H1 (cell line): ENCODE results near the gene PRSS8. TPM values are rescaled to one million over a fixed set of nuclear protein-coding genes. Genes with fewer than 3 reads are reported as not detected.

Experiments used
- CTCF ChIA-PET: fragments of 300-600 bp; sonication (Branson Sonifier 250); formaldehyde crosslinking; loops from one replicate; lab custom pipeline; 2021; ENCODE audit not compliant: partially characterized antibody; lab: Charles Lee
- POLR2A ChIA-PET: fragments of 300-600 bp; sonication (Branson Sonifier 250); formaldehyde crosslinking; loops from one replicate; lab custom pipeline; 2021; ENCODE audit warnings: inconsistent platforms; ENCODE audit not compliant: partially characterized antibody; lab: Charles Lee
- DNase-seq, 2 experiments: peaks; one replicate each; pipeline versions ENCODE4 v3.0.0 to v3.0.0-alpha.2; 2010 to 2022; ENCODE audit warnings: low spot score in 2 of 2, low read depth in 1 of 2, mixed read lengths in 1 of 2
- FAIRE-seq: peaks from 2 replicates; lab custom pipeline; 2011; peaks lifted over from hg19 to GRCh38; lab: Jason Lieb, UNC
- H2AFZ ChIP-seq: 2 replicates; pipeline ENCODE4 v1.8.1; 2012; ENCODE audit warnings: low read length, inconsistent platforms
- H2AK5ac ChIP-seq: 2 replicates; pipeline ENCODE4 v1.6.1; 2013; ENCODE audit warnings: low read depth, low read length
- H2BK120ac ChIP-seq: replicated peaks from 2 replicates; pipeline ENCODE3; 2013; ENCODE audit warnings: low read depth, low read length, inconsistent platforms
- H2BK12ac ChIP-seq: 2 replicates; pipeline ENCODE4 v1.6.1; 2013; ENCODE audit warnings: low read depth, low read length
- H2BK15ac ChIP-seq: 2 replicates; pipeline ENCODE4 v1.6.1; 2013; ENCODE audit warnings: low read length
- H2BK20ac ChIP-seq: 2 replicates; pipeline ENCODE4 v1.6.1; 2013; ENCODE audit warnings: low read length
- H2BK5ac ChIP-seq: 2 replicates; pipeline ENCODE4 v1.6.1; 2013; ENCODE audit warnings: low read depth, low read length
- H3K14ac ChIP-seq: 2 replicates; pipeline ENCODE4 v1.6.1; 2013; ENCODE audit warnings: inconsistent platforms; ENCODE audit not compliant: insufficient read length
- H3K18ac ChIP-seq: 2 replicates; pipeline ENCODE4 v1.6.1; 2013; ENCODE audit warnings: low read length; ENCODE audit errors: extremely low read depth
- H3K23ac ChIP-seq: 2 replicates; pipeline ENCODE4 v1.6.1; 2013; ENCODE audit warnings: inconsistent platforms; ENCODE audit not compliant: insufficient read length
- H3K23me2 ChIP-seq: 2 replicates; pipeline ENCODE4 v1.6.1; 2013; ENCODE audit warnings: low read depth, low read length
- H3K27ac ChIP-seq: 2 replicates; pipeline ENCODE4 v1.6.1; 2011; ENCODE audit warnings: low read depth, low read length, inconsistent platforms
- H3K27me3 ChIP-seq, 4 experiments: replicated peaks in 1 of 4; 1 replicate in 1 of 4; 2 replicates in 3 of 4; pipeline versions ENCODE4 v1.6.1 to v1.8.1; 2011 to 2013; ENCODE audit warnings: low read length in 3 of 4, mild to moderate bottlenecking in 3 of 4, inconsistent platforms in 2 of 4, mixed read lengths in 2 of 4, moderate library complexity in 1 of 4; ENCODE audit not compliant: control insufficient read depth in 3 of 4, insufficient read depth in 3 of 4; ENCODE audit errors: extremely low read depth in 1 of 4
- H3K36me3 ChIP-seq, 4 experiments: 2 replicates each; pipeline versions ENCODE4 v1.6.1 to v1.8.1; 2011 to 2013; ENCODE audit warnings: mild to moderate bottlenecking in 4 of 4, low read length in 3 of 4, moderate library complexity in 2 of 4, control low read depth in 1 of 4, inconsistent platforms in 1 of 4; ENCODE audit not compliant: insufficient read depth in 4 of 4, control insufficient read depth in 2 of 4
- H3K4ac ChIP-seq: replicated peaks from 2 replicates; pipeline ENCODE3; 2013; ENCODE audit warnings: low read length, low read depth, mixed read lengths, inconsistent platforms; ENCODE audit not compliant: insufficient read length
- H3K4me1 ChIP-seq, 4 experiments: replicated peaks in 1 of 4; 1 replicate in 1 of 4; 2 replicates in 3 of 4; pipeline versions ENCODE4 v1.6.1 to v1.8.1; 2011 to 2013; ENCODE audit warnings: low read length in 3 of 4, inconsistent platforms in 2 of 4, mixed read lengths in 1 of 4; ENCODE audit not compliant: insufficient read depth in 4 of 4, control insufficient read depth in 3 of 4
- H3K4me2 ChIP-seq, 2 experiments: 2 replicates each; pipeline versions ENCODE4 v1.6.1 to v1.8.1; 2011 to 2013; ENCODE audit warnings: low read depth in 2 of 2, low read length in 2 of 2, control low read depth in 1 of 2, inconsistent platforms in 1 of 2, mild to moderate bottlenecking in 1 of 2; ENCODE audit not compliant: insufficient read depth in 1 of 2
- H3K4me3 ChIP-seq, 4 experiments: fragments of 200-600, 300-600 bp in 1 of 4; sonication (generic), shearing (Covaris generic), sonication (Bioruptor Twin) in 1 of 4; 2 replicates each; pipeline versions ENCODE4 v1.5.1 to v1.8.1; 2011 to 2016; ENCODE audit warnings: low read length in 4 of 4, low read depth in 3 of 4, control low read depth in 2 of 4, inconsistent platforms in 2 of 4, mild to moderate bottlenecking in 2 of 4, mixed read lengths in 1 of 4, moderate library complexity in 1 of 4; ENCODE audit not compliant: insufficient read depth in 2 of 4; ENCODE audit errors: extremely low read depth in 1 of 4
- H3K56ac ChIP-seq: replicated peaks from 2 replicates; pipeline ENCODE3; 2013; ENCODE audit warnings: low read depth, mild to moderate bottlenecking, mixed read lengths, low read length, inconsistent platforms; ENCODE audit not compliant: insufficient read length
- H3K79me1 ChIP-seq: 2 replicates; pipeline ENCODE4 v1.6.1; 2013; ENCODE audit warnings: low read depth, low read length, control low read depth
- H3K79me2 ChIP-seq, 2 experiments: 2 replicates each; pipeline versions ENCODE4 v1.6.1 to v1.8.1; 2012 to 2013; ENCODE audit warnings: low read length in 2 of 2, mild to moderate bottlenecking in 2 of 2, inconsistent platforms in 1 of 2; ENCODE audit not compliant: insufficient read depth in 2 of 2, control insufficient read depth in 1 of 2
- H3K9ac ChIP-seq, 4 experiments: replicated peaks in 1 of 4; 1 replicate in 1 of 4; 2 replicates in 3 of 4; pipeline versions ENCODE4 v1.6.1 to v1.8.1; 2011 to 2013; ENCODE audit warnings: low read depth in 3 of 4, low read length in 3 of 4, control low read depth in 2 of 4, mild to moderate bottlenecking in 2 of 4, moderate library complexity in 2 of 4, inconsistent platforms in 1 of 4; ENCODE audit errors: extremely low read depth in 1 of 4
- H3K9me3 ChIP-seq, 2 experiments: 2 replicates each; pipeline versions ENCODE4 v1.6.1 to v1.8.1; 2012 to 2013; ENCODE audit warnings: mild to moderate bottlenecking in 2 of 2, moderate library complexity in 2 of 2, control low read depth in 1 of 2, inconsistent platforms in 1 of 2, low read depth in 1 of 2, low read length in 1 of 2, mixed read lengths in 1 of 2; ENCODE audit not compliant: insufficient read depth in 2 of 2
- H4K20me1 ChIP-seq, 2 experiments: replicated peaks in 1 of 2; 2 replicates each; pipeline versions ENCODE3 to v1.8.1; 2011 to 2013; ENCODE audit warnings: inconsistent platforms in 2 of 2, low read length in 2 of 2, mild to moderate bottlenecking in 1 of 2; ENCODE audit not compliant: insufficient read depth in 2 of 2, control insufficient read depth in 1 of 2
- H4K5ac ChIP-seq: 2 replicates; pipeline ENCODE4 v1.6.1; 2013; ENCODE audit warnings: low read length, low read depth, mixed read lengths, inconsistent platforms; ENCODE audit not compliant: insufficient read length
- H4K8ac ChIP-seq: 2 replicates; pipeline ENCODE4 v1.8.0; 2013; ENCODE audit warnings: mild to moderate bottlenecking, moderate library complexity, low read length, inconsistent platforms; ENCODE audit not compliant: insufficient read depth; ENCODE audit errors: extremely low read depth
- H4K91ac ChIP-seq: replicated peaks from 2 replicates; pipeline ENCODE3; 2013; ENCODE audit warnings: low read length, mixed read lengths, inconsistent platforms; ENCODE audit not compliant: insufficient read length
- BACH1 ChIP-seq: IDR thresholded peaks from 2 replicates; pipeline ENCODE4 v1.6.1; 2012; ENCODE audit warnings: low read length, improper control_type of control experiment
- HDAC2 ChIP-seq, 2 experiments: fragments of 300-600 bp in 1 of 2; sonication (generic) in 1 of 2; IDR thresholded peaks; 2 replicates each; pipeline ENCODE4 v1.6.1; 2011 to 2012; ENCODE audit warnings: low read depth in 2 of 2, low read length in 2 of 2, mild to moderate bottlenecking in 2 of 2, moderate library complexity in 2 of 2, borderline replicate concordance in 1 of 2, inconsistent platforms in 1 of 2
- POLR2A ChIP-seq, 2 experiments: IDR thresholded peaks; 1 replicate in 1 of 2; 2 replicates in 1 of 2; pipeline ENCODE4 v1.6.1; 2011; ENCODE audit warnings: low read depth in 2 of 2, low read length in 2 of 2, mild to moderate bottlenecking in 2 of 2; ENCODE audit errors: control extremely low read depth in 1 of 2
- POLR2AphosphoS5 ChIP-seq: IDR thresholded peaks from 2 replicates; pipeline ENCODE4 v1.6.1; 2011; ENCODE audit warnings: low read depth, low read length
- RXRA ChIP-seq: IDR thresholded peaks from 2 replicates; pipeline ENCODE4 v1.6.1; 2011; ENCODE audit warnings: low read depth, mild to moderate bottlenecking, low read length, moderate library complexity; ENCODE audit not compliant: insufficient read depth
- SIRT6 ChIP-seq: IDR thresholded peaks from one replicate; pipeline ENCODE4 v1.7.1; 2012; ENCODE audit warnings: low read length, inconsistent platforms
- SP1 ChIP-seq: IDR thresholded peaks from 2 replicates; pipeline ENCODE4 v1.6.1; 2011; ENCODE audit warnings: low read depth, low read length
- TBP ChIP-seq: IDR thresholded peaks from 2 replicates; pipeline ENCODE4 v1.6.1; 2011; ENCODE audit warnings: low read depth, low read length, improper control_type of control experiment
- whole genome bisulfite sequencing, 2 experiments: shearing (Covaris generic) in 1 of 2; methylation state at CpG; one replicate each; pipeline versions ENCODE4 v1.1.6 to v1.1.7; 2013 to 2015; ENCODE audit warnings: low lambda C conversion rate in 2 of 2, mixed read lengths in 2 of 2, inconsistent platforms in 1 of 2, low coverage in 1 of 2, missing lambda C conversion rate in 1 of 2; ENCODE audit not compliant: insufficient replicate concordance in 2 of 2, insufficient coverage in 1 of 2, insufficient read length in 1 of 2; ENCODE audit errors: extremely low coverage in 1 of 2, missing lambda C conversion rate in 1 of 2; 5-methylcytosine and 5-hydroxymethylcytosine counted together
- polyA plus RNA-seq, 7 experiments: library from polyadenylated mRNA; depleted of rRNA in 3 of 7; stranded (reverse) in 5 of 7; unstranded in 2 of 7; fragments of >200 nt in 5 of 7; fragments of 200-250 nt in 2 of 7; gene quantifications; 1 replicate in 5 of 7; 2 replicates in 1 of 7; 4 replicates in 1 of 7; pipeline versions ENCODE4 v1.2.1 to v1.2.3, GENCODE V29; 2011 to 2013; ENCODE audit warnings: missing spikeins in 2 of 7, mixed read lengths in 2 of 7
- total RNA-seq: library from RNA; stranded (reverse); fragmentation: NEBNext Ultra II Directional; extraction: Animal tissue kit (Norgen Biotek cat#: 25700); gene quantifications from 2 replicates; pipeline ENCODE4 v1.2.1, GENCODE V29; 2021
- TF ChIP-seq, protein P1 (sequence below): IDR thresholded peaks from 2 replicates; pipeline ENCODE4 v1.6.1; 2012; ENCODE audit warnings: inconsistent platforms

The PRSS8 gene
- total and polyA plus RNA-seq, 2 of the 8 experiments (the other 6 are each of a cell fraction or from before 2014, with no cell fraction given): 87.7 to 273 TPM

GRCh38 chr16:31157136-31157535 is 21.6 kb upstream of the PRSS8 start:
- Histone ChIP-seq H3K4ac (no peak overlapping the region), H3K9ac (no peak overlapping the region), H2BK120ac (no peak overlapping the region), H3K14ac (no peak overlapping the region), H3K18ac (no peak overlapping the region), H3K79me1 (no peaks in the 10 kb centered on the region), H4K20me1 (no peaks in the 10 kb centered on the region), H3K79me2 (no peaks in the 10 kb centered on the region)
- 89% methylated on average over 8 of the region's 8 CpGs; no CpG with 5 or more reads in 1 of the 2 experiments for WGBS, 2 experiments
- TF ChIP-seq POLR2AphosphoS5 (no peak), SIRT6 (no peak), POLR2A (IDR thresholded peaks at IDR 0.05; ENCODE audit: control extremely low read depth in 1 of 2, low read depth in 2 of 2, low read length in 2 of 2) (no peak), SP1 (no peak), HDAC2 (IDR thresholded peaks at IDR 0.05; ENCODE audit: borderline replicate concordance in 1 of 2, low read depth in 2 of 2, low read length in 2 of 2) (no peak), TBP (no peak), RXRA (no peak), BACH1 (no peak)
- TF ChIP-seq, protein P1, sequence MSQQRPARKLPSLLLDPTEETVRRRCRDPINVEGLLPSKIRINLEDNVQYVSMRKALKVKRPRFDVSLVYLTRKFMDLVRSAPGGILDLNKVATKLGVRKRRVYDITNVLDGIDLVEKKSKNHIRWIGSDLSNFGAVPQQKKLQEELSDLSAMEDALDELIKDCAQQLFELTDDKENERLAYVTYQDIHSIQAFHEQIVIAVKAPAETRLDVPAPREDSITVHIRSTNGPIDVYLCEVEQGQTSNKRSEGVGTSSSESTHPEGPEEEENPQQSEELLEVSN: no peak
- TF ChIP-seq, all 59 proteins: peak for 0
- Histone ChIP-seq H3K23ac (no peak overlapping the region), H3K36me3 (no peaks in the 10 kb centered on the region), H3K23me2 (no peaks in the 10 kb centered on the region), H3K4me1 (no peaks in the 10 kb centered on the region), H2BK5ac (no peak overlapping the region), H4K91ac (no peak overlapping the region), H3K27me3 (no peaks in the 10 kb centered on the region), H2AK5ac (no peak overlapping the region), H2AFZ (no peak overlapping the region), H2BK12ac (no peak overlapping the region), H3K4me2 (no peak overlapping the region), H3K4me3 (no peak overlapping the region), H3K9me3 (no peaks in the 10 kb centered on the region), H3K56ac (no peak overlapping the region), H4K8ac (no peak overlapping the region), H2BK20ac (no peak overlapping the region), H3K27ac (no peak overlapping the region), H4K5ac (no peak overlapping the region), H2BK15ac (no peak overlapping the region)
- POLR2A ChIA-PET: interaction anchor here (0.7 to 3.4 kb wide), 7 partner anchors 9 to 39 kb away, joined by 3 to 22 read pairs (median 4); partner anchors contain the start of gene FUS
- CTCF ChIA-PET: interaction anchor here (0.6 to 7.2 kb wide), 7 partner anchors 9 to 62 kb away, joined by 3 to 56 read pairs (median 6); no protein-coding TSS in a partner anchor
- no peak for DNase-seq
- no peak for FAIRE-seq
